HepG2 (cell line): ENCODE measurements around the gene GTF2H3. TPM values are rescaled to one million over a fixed set of nuclear protein-coding genes. Genes with fewer than 3 reads are reported as not detected.

Source experiments
- HMG20A ChIP-seq: IDR thresholded peaks from 2 replicates; pipeline ENCODE4 v1.6.1; 2016; ENCODE audit warnings: borderline replicate concordance
- KDM5A ChIP-seq: fragments of 200-600 bp; sonication (generic); IDR thresholded peaks from 2 replicates; pipeline ENCODE4 v1.7.0; 2018; ENCODE audit warnings: antibody characterized with exemption, mild to moderate bottlenecking, low read length, borderline replicate concordance
- KLF15 ChIP-seq: sonication (generic); formaldehyde crosslinking; IDR thresholded peaks from 2 replicates; pipeline ENCODE4 v1.8.1; 2023; ENCODE audit warnings: borderline replicate concordance, mild to moderate bottlenecking, inconsistent platforms, missing genetic modification reagents, mixed read lengths
- NFE2L2 ChIP-seq: fragments of 150-350 bp; IDR thresholded peaks from 2 replicates; pipeline ENCODE4 v1.6.1; 2014; ENCODE audit warnings: low read length
- ZFP36L2 ChIP-seq: sonication (generic); formaldehyde crosslinking; IDR thresholded peaks from 2 replicates; pipeline ENCODE4 v1.4.0; 2020; ENCODE audit warnings: missing genetic modification reagents
- ZNF12 ChIP-seq: sonication (generic); formaldehyde crosslinking; IDR thresholded peaks from 2 replicates; pipeline ENCODE4 v1.5.0; 2020; ENCODE audit warnings: missing genetic modification reagents
- ZNF263 ChIP-seq: sonication (generic); formaldehyde crosslinking; IDR thresholded peaks from 2 replicates; pipeline ENCODE4 v1.4.0; 2020; ENCODE audit warnings: missing genetic modification reagents
- ZNF354B ChIP-seq: sonication (generic); formaldehyde crosslinking; IDR thresholded peaks from 2 replicates; pipeline ENCODE4 v1.8.0; 2022; ENCODE audit warnings: mild to moderate bottlenecking, missing genetic modification reagents
- ZNF615 ChIP-seq: sonication (generic); formaldehyde crosslinking; IDR thresholded peaks from 2 replicates; pipeline ENCODE4 v1.5.0; 2020; ENCODE audit warnings: mild to moderate bottlenecking, missing genetic modification reagents, borderline replicate concordance
- polyA plus RNA-seq, 8 experiments: library from polyadenylated mRNA; depleted of rRNA in 3 of 8; stranded (reverse) in 7 of 8; unstranded in 1 of 8; fragments of >200 nt; fragmentation: Illumina TruSeq in 4 of 8; extraction: Trizol in 4 of 8; gene quantifications; 2 replicates each; pipeline versions ENCODE4 v1.2.1 to v1.2.3, GENCODE V29; 2011 to 2016; ENCODE audit warnings: low read depth in 4 of 8, missing spikeins in 1 of 8, mixed read lengths in 1 of 8; ENCODE audit not compliant: insufficient read depth in 1 of 8
- total RNA-seq, 5 experiments: library from RNA; depleted of rRNA; stranded (reverse); fragments of >200 nt; fragmentation: Illumina TruSeq; extraction: Trizol; gene quantifications; 2 replicates each; pipeline ENCODE4 v1.2.3, GENCODE V29; 2016; ENCODE audit warnings: low read depth in 1 of 5
- TF ChIP-seq, protein P1 (sequence below), 2 experiments: fragments of 450-650 bp in 1 of 2; sonication (generic) in 1 of 2; formaldehyde crosslinking in 1 of 2; IDR thresholded peaks; 2 replicates each; pipeline versions ENCODE4 v1.6.1 to v1.8.0; 2016 to 2022; ENCODE audit warnings: antibody characterized with exemption in 1 of 2, mild to moderate bottlenecking in 1 of 2, missing genetic modification reagents in 1 of 2
- TF ChIP-seq, protein P2 (sequence below): sonication (generic); formaldehyde crosslinking; IDR thresholded peaks from 2 replicates; pipeline ENCODE4 v1.8.0; 2022; ENCODE audit warnings: mild to moderate bottlenecking, missing genetic modification reagents, borderline replicate concordance
- TF ChIP-seq, protein P3 (sequence below): sonication (generic); formaldehyde crosslinking; IDR thresholded peaks from 2 replicates; pipeline ENCODE4 v1.5.0; 2020; ENCODE audit warnings: missing genetic modification reagents
- TF ChIP-seq, protein P4 (sequence below): IDR thresholded peaks from 2 replicates; pipeline ENCODE4 v1.6.1; 2016

GTF2H3 gene
- total and polyA plus RNA-seq, 2 of the 13 experiments (the other 11 are each of a cell fraction or from before 2014, with no cell fraction given), result 35.8 to 58.8 TPM

DNA sequence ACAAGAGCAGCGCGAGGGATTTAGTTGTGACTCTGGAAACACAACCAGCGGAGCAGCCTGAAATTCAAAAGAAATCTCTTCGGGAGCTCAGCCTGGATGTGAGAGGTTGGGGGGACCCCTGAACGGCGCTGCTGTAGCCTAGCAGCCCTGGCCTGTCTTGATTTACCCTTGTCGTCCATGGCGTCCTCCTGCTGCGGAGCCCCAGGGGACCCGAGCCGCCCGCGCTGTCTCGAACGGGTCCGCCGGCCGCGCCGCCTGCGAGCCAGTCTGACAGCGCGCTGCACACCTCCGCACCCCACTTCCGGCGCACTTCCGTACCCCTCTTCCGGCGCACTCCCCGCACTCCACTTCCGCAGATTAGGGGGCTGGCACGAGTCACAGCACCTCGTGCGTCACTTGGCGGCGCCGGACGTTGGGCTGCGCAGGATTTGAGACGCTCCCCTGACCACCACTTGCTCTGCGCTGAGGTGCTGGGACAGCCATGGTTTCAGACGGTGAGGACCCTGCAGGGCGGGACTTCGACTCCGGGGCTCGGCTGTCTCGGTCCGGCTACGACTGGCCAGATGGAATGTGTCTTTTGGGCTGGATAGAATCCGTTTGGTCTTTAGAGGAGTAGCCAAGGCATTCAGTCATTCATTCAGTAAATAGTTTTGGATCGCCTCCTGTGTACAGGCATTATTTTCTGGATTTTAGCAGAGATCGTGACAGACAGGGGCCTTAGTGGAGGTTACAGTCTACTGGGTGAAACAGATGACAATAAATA, at the start of gene GTF2H3, which contains the start of gene EIF2B1 (continued):
- TF ChIP-seq NFE2L2 (0 out of 2 replicates have a peak, but pooled peaks have one; percentile 9), ZNF615 (CRISPR knock-in tag) (no peak), HMG20A (CRISPR knock-in tag) (no peak), ZFP36L2 (no peak), KDM5A (peak; percentile 93), ZNF263 (CRISPR knock-in tag) (peak; percentile 51; the same call in 1 of the 2 replicates), KLF15 (CRISPR knock-in tag) (0 out of 2 replicates have a peak, but pooled peaks have one; percentile 48), ZNF354B (CRISPR knock-in tag) (peak; percentile 43; the same call in 1 of the 2 replicates), ZNF12 (CRISPR knock-in tag) (no peak)
- TF ChIP-seq, protein P1, sequence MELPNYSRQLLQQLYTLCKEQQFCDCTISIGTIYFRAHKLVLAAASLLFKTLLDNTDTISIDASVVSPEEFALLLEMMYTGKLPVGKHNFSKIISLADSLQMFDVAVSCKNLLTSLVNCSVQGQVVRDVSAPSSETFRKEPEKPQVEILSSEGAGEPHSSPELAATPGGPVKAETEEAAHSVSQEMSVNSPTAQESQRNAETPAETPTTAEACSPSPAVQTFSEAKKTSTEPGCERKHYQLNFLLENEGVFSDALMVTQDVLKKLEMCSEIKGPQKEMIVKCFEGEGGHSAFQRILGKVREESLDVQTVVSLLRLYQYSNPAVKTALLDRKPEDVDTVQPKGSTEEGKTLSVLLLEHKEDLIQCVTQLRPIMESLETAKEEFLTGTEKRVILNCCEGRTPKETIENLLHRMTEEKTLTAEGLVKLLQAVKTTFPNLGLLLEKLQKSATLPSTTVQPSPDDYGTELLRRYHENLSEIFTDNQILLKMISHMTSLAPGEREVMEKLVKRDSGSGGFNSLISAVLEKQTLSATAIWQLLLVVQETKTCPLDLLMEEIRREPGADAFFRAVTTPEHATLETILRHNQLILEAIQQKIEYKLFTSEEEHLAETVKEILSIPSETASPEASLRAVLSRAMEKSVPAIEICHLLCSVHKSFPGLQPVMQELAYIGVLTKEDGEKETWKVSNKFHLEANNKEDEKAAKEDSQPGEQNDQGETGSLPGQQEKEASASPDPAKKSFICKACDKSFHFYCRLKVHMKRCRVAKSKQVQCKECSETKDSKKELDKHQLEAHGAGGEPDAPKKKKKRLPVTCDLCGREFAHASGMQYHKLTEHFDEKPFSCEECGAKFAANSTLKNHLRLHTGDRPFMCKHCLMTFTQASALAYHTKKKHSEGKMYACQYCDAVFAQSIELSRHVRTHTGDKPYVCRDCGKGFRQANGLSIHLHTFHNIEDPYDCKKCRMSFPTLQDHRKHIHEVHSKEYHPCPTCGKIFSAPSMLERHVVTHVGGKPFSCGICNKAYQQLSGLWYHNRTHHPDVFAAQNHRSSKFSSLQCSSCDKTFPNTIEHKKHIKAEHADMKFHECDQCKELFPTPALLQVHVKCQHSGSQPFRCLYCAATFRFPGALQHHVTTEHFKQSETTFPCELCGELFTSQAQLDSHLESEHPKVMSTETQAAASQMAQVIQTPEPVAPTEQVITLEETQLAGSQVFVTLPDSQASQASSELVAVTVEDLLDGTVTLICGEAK (IDR thresholded peaks at IDR 0.05), result peak; percentile 96
- TF ChIP-seq, protein P1 (CRISPR knock-in tag; IDR thresholded peaks at IDR 0.05), result peak; percentile 59; the same call in 1 of the 2 replicates
- TF ChIP-seq, protein P2, sequence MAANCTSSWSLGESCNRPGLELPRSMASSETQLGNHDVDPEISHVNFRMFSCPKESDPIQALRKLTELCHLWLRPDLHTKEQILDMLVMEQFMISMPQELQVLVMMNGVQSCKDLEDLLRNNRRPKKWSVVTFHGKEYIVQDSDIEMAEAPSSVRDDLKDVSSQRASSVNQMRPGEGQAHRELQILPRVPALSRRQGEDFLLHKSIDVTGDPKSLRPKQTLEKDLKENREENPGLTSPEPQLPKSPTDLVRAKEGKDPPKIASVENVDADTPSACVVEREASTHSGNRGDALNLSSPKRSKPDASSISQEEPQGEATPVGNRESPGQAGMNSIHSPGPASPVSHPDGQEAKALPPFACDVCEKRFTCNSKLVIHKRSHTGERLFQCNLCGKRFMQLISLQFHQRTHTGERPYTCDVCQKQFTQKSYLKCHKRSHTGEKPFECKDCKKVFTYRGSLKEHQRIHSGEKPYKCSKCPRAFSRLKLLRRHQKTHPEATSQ (CRISPR knock-in tag), result 0 out of 2 replicates have a peak, but pooled peaks have one; percentile 80
- TF ChIP-seq, protein P3, sequence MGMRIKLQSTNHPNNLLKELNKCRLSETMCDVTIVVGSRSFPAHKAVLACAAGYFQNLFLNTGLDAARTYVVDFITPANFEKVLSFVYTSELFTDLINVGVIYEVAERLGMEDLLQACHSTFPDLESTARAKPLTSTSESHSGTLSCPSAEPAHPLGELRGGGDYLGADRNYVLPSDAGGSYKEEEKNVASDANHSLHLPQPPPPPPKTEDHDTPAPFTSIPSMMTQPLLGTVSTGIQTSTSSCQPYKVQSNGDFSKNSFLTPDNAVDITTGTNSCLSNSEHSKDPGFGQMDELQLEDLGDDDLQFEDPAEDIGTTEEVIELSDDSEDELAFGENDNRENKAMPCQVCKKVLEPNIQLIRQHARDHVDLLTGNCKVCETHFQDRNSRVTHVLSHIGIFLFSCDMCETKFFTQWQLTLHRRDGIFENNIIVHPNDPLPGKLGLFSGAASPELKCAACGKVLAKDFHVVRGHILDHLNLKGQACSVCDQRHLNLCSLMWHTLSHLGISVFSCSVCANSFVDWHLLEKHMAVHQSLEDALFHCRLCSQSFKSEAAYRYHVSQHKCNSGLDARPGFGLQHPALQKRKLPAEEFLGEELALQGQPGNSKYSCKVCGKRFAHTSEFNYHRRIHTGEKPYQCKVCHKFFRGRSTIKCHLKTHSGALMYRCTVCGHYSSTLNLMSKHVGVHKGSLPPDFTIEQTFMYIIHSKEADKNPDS, result peak; percentile 80; the same call in 1 of the 2 replicates
- TF ChIP-seq, protein P4, sequence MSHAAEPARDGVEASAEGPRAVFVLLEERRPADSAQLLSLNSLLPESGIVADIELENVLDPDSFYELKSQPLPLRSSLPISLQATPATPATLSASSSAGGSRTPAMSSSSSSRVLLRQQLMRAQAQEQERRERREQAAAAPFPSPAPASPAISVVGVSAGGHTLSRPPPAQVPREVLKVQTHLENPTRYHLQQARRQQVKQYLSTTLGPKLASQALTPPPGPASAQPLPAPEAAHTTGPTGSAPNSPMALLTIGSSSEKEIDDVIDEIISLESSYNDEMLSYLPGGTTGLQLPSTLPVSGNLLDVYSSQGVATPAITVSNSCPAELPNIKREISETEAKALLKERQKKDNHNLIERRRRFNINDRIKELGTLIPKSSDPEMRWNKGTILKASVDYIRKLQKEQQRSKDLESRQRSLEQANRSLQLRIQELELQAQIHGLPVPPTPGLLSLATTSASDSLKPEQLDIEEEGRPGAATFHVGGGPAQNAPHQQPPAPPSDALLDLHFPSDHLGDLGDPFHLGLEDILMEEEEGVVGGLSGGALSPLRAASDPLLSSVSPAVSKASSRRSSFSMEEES (CRISPR knock-in tag), result peak; percentile 90
